NCI-H2081 (cell line): Measurements from ENCODE around the gene POLN.

Source experiments
- DNase-seq, 2 experiments: peaks; one replicate each; lab custom pipeline; 2025; lab: John Stamatoyannopoulos, UW

The POLN gene

DNA sequence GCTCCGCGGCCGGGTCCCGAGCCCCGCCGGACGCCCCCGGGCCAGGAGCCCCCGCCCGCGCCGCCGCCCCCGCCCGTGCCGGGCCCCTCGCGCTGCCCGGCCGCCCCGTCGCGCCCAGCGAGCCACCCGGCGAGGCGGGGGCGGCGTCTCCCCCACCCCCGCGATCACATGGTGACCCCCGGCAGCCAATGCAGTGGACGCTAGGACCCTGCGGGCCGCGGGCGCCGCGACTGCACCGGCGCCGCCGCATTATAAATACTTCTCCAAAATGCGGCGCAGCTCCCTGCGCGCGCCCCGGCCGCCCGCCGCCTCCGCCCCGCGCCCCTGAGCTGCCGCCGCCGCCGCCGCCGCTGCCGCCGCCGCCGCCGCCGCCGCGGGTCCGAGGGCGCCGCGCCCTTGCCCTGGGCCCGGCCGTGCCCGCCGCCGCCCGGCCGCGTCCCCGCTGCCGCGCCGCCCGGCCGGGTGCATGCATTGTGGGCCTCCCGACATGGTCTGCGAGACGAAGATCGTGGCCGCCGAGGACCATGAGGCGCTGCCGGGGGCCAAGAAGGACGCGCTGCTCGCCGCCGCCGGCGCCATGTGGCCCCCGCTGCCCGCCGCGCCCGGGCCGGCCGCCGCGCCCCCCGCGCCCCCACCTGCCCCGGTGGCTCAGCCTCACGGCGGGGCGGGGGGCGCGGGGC is 182.7 kb downstream of the POLN start, which contains the start of gene NAT8L:
Gene NAT8L, plus strand, starts transcription at position 282 of the 680 bp plus-strand sequence. Its CDS starts 185 bp downstream, at position 467.
- DNase-seq: peak; percentile 77 to 86

DNA sequence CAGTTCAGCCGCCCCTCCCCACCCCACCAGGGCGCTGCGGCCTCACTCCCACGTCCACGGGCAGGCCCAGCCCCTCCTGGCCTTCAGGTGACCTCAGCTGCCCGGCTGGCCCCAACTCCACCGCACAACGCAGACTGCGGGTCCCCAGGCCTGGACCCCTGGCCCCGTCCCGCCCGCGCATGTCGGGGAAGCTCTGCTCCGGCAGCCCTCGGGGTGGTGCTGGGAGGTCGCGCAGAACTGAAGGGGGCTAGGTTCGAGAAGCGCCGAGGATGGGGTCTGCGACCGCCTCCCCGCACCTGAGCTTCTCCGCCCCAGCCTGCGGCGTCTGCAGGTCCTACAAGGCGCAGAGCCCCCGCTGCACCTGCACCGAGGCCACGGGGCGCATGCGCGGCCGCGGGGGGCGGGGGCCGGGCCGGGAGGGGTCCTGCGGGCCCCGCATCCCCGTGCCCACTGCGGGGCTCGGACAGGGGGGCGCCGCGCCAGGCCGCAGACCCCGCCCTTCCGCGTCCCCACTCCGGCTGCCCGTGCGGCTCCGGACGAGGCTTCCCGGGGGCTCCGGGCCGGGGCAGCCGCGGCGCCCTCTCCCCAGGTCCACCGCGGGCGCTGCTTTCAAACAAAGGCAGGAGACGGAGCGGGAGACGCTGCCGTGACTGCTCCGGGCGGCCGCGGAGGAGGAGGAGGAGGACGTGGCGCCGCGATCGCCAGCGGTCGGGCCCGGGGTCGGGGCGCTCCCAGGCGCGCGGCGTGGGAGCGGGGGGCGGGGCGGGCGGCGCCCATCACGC is 183.5 kb downstream of the POLN start:
- DNase-seq: peak; percentile 17 to 67

DNA sequence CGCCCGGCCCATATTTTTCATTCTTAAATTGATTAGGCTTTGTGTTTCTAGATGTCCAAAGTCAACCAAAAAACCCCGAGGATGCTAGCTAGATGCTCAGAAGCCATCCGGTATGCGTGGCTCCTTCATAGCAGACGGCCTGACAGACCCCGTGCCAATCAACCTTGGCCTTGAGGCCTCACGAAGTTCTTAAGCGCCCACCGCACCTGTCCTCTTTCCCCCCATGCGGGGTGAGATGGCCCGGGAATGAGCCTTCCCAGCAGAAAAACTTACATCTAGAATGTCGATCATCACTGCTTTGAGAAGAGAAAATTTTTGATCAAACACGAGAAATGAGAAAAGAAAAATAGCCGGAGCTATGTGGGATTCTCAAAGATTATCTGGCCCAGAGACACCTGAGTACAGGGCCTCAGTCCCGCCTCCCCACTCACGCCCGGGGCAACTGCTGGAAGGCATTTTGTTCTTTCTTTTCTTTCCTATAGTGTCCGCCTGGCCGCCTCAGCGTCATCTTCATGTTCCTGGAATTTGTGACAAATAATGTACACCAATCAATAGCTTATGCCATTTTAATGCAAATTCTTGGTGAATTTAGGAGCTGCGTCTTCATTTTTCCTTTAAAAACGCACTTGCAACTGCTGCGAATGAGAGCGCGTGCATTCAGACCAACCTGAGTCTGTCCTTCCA is 184.4 kb downstream of the POLN start:
- no peak for DNase-seq

DNA sequence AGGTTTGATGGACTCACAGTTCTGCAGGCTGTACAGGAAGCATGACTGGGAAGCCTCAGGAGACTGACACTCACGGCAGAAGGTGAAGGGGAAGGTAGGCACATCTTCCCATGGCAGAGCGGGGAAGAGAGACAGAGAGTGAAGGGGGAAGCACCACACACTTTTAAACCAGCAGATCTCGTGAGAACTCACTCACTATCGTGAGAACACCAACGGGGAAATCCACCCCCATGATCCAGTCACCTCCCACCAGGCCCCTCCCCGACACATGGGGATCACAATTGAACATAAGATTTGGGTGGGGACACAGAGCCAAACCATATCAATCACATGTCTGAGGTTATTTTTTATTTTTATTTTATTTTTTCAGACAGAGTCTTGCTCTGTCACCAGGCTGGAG is 187.7 kb downstream of the POLN start:
- DNase-seq: no peak

DNA sequence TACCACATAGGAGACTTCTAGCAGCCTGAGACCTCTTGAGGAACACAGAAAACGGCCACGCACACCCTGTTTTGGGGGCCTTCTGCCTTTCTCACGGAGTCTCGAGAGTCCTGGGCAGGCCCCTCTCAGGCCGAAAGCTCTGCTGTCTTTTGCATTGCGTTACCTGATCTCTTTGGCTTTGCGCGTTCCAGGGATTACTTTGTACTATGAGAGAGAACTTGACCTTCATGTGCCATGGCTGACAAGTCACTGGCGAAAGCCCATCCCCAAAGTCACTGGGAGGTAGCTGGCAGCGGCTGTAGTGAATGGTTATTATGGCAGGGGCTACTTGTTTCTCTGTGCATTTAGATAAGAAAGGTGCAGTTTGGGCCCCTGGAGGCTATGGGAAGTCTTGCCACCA is 190.8 kb downstream of the POLN start:
- no peak for DNase-seq

DNA sequence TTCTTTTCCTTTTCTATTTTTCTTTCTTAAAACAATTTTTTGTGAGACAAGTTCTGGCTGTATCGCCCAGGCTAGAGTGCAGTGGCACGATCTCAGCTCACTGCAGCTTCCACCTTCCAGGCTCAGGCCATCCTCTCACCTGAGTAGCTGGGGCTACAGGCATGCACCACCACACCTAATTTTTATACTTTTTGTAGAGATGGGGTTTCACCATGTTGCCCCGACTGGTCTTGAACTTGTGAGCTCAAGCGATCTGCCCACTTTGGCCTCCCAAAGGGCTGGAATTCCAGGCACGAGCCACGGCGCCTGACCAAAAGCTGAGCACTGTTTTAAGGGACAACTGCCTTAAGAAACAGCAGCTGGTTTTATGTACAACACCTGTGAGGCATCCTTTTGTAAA is 192.1 kb downstream of the POLN start:
- no peak for DNase-seq

DNA sequence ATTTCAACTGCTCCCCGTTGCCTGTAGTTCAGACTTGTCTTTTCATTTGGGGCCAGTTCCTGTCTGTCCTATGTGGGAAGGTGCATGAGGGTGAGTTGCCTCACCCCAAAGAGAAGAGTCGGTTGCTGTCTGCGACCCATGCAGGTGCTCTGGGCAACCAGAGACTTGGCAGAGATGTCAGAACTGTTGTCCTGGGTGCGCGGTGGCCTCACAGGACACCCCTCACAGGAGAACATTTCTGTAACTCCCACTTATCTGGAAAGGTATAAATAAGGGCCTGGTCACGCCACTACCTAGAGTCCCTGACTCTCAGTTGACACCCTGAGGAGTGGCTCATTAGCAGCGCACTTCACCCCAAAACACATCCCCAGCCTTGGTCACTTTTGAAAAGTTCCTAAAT is 192.5 kb downstream of the POLN start:
- no peak for DNase-seq

DNA sequence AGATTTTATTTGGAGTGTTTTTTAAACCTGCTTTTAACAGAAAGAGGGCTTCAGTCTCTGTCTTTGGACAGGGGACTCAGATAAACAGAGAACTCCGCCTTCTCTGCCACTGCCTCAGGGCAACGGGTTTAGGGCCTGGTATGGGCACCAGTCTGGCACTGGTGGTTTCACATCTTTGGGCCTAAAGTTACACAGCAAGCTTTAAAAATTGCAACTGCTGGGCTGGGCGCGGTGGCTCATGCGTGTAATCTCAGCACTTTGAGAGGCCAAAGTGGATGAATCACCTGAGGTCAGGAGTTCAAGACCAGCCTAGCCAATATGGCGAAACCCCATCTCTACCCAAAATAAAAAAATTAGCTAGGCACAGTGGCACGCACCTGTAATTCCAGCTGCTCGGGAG is 193.1 kb downstream of the POLN start:
- no peak for DNase-seq

DNA sequence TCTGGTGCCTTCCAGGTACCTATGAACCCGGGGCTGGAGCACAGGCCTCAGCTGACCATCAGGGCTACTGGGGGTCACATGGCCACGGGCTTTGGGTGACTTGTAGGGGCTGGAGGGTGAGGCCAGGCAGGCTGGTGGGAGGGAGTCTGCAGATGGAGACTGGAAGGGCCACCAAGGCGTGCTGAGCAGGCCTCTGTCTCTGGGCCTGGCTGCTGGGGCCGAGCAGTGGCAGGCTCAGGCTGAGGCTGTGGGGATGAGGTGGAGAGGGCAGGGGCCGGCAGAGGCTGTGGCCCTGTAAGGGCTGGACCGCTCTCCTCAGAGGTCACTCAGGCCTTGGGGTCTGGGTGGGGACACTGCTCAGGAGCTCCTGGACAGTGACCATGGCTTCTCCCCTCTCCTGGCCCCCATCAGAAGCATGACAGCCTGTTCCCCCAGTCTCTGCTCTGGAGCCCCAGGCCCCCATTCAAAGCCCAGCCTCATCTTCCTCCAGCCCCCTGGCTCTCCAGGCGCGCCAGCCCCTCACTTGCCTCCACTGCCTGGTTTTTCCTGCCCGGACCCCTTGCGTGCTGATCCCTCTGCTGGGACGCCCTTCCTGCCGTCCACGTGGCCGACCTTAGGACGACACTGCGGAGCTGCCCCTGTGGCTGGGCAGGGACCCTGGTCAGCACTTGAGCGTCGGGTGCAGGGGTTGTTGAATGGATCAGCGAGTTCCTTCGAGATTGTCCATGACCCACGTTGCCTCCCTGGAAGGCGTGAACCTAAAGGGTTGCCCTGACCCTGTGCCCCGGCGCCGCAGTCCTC is 193.9 kb downstream of the POLN start:
- DNase-seq: no peak

DNA sequence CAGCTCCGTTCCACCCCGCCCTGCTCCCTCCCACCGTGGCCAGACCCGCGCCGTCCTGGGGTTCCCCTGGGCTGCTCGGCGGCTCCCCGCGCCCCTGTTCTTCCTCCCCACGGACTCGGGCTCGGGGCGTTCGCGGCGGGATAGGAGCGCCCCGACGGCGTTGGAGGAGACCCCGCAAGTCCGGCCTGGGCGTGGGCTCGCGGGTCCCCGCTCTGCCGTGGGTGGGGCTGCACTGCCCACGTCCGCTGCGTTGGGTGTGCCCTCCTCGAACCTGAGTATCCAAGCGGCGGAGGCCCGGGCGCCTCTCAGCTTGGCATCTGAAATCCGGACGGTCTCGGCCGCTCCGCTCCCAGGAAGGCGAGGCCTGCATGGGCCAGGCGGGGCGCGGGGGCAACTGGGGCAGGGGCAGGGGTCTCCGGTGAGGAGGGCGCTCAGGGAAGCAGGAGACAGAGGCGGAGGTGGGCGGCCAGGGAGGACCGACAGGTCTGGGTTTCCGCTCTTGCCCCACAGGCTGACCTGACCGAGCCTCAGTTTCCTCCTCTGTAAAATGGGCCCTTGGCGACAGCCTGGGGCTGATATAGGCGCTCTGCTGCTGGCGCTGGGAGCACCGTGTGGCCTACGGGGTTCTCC is 194.8 kb downstream of the POLN start:
- DNase-seq: no peak

DNA sequence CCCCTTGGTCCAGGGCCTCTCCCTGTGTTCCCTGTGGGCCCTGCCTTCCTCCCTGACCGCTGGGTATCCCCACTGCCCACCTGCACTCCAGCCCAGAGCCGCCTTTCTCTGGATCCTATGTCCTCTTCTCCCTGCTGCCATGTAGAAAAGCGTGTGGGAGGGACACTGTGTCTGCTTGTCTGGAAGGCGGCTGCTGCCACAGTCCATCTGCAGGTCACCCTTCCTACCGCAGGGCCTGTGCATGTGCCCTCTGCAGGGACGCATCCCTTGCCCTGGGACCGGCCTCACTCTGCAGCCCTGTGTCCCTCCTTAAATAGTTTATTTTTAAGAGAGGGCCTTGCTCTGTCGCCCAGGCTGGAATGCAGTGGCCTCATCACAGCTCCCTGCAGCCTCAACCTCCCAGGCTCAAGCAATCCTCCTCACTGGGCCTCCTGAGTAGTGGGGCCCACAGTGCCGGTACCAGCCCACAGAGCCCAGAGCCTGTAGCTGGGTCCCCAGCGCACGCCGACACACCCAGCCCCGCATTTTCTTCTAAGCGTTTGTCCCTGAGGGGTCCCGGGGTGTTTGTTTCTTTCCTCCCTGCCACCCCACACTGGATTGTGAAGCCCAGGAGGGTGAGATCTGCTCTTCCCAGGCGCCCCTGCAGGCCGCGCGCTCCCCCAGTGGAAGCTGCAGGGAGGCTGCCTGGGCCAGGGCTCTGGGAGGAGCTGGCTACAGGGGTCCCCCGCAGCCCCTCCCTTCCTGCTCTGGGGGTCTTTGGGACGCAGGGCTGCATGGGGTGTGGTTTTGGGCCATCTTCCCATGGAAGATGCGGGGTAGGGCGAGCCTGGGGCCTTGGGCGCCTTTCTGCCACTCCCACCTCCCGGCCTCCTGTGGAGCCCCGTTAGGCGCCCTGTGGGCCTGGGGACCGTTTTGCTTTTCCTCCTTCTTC is 195.6 kb downstream of the POLN start:
- no peak for DNase-seq

DNA sequence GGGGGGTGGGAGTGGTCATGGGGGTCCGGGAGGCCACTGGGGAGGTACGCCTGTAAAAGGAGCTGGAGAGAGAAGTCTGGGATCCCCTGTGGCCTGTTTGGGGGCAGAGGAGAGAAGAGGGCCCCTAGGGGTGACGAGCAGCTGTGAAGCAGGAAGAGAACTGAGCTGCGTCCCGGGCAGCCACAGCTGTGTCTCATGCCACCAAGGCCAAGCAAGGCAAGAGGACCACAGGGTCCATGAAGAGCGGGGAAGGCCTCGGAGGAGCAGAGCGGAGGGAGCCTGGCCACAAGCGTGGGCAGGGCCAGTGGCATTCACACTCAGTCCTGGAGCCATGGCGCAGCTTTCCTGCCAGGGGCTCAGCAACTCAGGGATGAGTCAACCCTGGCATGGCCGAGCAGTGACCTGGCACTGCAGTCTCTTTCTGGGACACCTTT is 196.4 kb downstream of the POLN start:
- DNase-seq: no peak

DNA sequence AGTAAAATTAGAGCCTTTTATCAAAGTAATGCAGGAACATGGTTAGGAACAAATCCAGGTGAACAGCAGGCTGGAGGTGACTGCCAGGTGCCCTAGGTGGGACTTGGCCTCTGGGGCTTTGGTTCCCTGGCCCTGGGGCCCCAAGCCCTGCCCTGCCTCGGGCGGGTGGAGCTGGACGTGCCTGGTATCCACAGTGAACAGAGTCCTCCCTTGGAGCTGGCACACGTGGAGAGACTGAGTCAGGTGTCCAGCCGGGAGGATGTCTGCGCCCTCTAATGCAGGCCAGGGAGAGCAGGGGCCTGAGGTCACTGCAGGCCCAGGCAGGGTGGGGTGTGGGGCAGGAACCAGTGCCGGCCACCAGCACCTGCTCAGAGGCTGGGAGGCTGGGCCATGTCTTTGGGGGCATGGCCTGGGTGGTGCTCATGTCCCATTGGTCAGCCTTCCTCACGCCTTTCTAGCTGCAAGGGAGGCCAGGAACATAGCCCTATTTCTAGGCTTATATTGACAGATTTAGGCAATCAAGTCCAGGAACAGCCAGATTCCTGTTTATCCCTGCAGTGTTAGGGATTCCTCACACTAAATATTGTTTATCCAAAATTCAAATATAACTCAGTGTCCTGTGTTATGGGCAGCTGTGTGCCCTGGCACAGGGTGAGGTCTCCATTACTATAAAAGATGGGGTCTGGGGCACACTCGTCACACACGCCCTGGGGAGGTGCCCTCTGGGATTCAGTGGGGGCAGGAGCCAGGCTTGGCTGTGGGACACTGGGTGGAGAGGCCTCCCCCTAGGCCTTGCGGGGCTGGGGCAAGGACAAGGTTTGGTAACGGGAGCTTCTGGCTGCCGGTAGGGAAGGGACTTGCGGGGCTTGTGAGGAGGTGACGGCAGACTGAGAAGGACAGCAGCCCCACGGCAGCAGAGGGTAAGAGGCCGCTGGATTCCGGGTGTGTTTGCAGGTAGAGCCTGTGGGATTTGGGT is 197.1 kb downstream of the POLN start:
- DNase-seq: no peak

DNA sequence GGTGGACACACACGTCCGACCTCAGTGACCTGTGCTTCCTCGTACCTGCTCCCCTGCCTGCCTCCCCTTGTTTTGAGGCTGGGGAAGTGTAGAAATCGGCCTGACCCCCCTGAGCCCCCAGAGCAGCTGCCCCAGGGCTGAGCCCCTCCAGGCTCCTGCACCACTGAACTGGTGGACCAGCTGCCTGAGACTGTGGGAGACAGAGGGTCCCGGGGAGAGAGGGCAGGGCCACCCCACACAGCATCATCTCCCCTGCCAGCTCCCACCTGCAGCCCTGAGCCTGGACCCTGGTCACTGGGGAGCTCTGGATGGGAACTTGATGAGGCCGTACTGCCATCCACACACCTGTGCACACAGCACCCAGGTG is 197.8 kb downstream of the POLN start:
- DNase-seq: no peak

DNA sequence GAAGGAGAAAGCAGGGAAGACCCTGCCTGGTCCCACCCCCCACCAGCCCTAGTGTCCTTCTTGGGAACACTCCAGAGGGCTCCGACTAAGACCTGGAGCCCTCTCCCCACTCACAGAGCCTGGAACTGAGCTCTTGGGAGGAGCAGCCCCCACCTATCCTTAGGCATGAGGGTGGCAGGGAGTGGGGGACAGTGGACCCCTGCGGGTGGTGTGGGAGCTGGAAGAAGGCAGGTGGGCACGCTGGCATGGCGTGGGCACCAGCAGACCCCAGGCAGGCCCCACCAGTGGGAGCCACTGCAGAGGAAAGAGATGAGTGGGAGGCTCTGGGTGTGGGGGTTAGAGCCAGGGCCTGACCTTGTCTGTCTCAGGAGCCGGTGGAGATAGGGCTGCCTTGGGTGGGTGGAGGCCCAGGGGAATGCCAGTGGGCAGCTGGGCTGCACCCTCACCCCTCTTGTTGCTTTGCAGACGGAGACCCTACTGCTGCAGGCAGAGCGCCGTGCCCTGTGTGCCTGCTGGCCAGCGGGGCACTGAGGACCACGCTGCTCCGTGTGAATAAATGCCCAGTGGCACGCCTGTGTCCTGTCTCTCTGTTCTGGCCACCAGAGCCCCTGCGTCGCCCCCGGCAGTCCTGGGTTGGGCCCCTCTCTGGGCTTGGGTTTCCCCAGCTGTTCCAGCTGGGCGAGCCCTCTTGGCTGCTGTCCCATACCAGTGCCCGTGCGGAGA is 198.4 kb downstream of the POLN start:
- no peak for DNase-seq

DNA sequence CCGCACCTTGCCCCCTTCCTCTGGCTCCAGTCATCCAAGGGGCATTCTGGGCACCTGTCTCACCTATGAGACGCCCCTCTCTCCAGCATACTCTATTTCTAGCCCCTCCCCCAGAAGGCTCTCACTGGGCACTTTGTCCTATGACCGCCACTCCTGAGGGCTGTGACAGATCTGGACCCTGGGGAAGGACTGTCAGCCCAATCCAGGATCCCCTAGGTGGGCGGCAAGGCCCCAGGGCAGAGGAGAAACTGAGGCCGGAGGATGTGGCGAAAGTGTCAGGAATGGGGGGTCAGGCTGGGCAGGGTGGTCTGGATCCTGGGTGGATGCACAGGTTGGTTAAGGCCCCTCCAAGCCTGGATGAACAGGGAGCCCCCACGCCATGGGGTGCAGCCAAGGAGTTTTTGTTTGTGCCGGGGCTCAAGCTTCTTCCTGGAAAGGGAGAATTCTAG is 198.9 kb downstream of the POLN start:
- no peak for DNase-seq

DNA sequence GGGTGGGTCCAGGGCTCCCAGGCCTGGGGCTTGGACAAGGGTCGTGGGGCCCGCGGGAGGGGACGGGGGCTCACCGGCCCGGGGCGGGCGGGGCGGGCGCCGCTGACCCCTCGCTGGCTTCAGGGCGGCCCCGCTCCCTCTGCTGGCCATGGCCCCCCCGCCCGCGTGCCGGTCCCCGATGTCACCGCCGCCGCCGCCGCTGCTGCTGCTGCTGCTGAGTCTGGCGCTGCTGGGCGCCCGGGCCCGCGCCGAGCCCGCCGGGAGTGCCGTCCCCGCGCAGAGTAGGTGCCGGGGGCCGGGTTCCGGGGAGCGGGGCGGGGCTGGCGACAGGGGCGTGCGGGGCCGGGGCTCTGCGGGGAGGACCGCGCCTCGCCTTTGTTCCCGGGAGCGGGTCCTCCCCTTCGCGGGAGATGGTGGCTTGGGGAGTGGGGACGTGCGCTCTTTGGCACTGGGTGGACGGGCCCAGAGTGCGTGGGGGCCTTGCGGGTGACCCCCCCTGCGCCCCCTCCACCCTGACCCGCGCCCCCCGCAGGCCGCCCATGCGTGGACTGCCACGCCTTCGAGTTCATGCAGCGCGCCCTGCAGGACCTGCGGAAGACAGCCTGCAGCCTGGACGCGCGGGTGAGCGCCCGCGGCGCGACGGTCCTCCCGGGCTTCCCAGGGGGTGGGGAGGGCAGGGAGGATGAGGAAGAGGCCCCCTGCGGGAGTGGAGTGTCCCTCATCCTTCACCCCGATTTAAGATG is 199.5 kb downstream of the POLN start:
- DNase-seq: no peak
